ENCODE results near the gene CIB4.

The CIB4 gene

DNA sequence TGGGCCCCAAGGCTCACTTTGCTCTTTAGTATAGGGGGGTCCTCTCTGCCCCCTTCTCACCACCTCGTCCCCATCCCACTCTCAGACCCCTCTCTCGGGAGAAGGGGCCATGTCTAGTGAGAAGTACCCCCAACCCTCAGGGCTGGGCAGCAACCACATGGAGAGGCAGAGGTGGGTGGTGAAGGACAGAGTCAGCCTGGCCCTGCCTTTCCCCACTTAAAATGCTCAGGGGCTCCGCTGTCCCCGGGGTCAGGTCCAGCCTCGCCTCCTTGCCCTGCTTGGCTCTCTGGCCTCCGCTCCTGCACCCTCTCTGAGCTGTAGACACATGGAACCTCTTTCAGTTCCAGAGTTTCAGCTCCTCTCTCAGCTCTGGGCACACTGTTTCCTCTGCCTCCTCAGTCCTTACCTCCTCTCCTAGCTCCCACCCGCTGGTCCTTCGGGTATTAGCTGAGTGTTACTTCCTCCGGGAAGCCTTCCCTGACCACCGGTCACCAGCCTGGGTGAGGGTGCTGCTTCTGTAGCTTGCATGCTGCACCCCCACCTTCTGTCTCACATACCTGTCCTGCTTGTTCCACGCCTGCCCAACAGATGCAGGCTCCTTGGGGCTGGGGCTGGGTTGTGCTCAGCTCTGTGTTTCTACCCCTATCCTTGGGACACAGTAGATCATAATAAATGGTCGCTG lies 83.8 kb downstream of the CIB4 start:
- no peaks in the 10 kb centered on the region for H3K9me3 Mint-ChIP-seq
- no peak overlapping the region for H3K4me3 Mint-ChIP-seq
- no peaks in the 10 kb centered on the region for H3K36me3 Mint-ChIP-seq
- H3K27ac Mint-ChIP-seq: peak overlapping the region; percentile 8
- H3K27me3 Mint-ChIP-seq: peaks cover 23% of the 10 kb centered on the region
- peaks cover 4% of the 10 kb centered on the region for H3K4me1 Mint-ChIP-seq

DNA sequence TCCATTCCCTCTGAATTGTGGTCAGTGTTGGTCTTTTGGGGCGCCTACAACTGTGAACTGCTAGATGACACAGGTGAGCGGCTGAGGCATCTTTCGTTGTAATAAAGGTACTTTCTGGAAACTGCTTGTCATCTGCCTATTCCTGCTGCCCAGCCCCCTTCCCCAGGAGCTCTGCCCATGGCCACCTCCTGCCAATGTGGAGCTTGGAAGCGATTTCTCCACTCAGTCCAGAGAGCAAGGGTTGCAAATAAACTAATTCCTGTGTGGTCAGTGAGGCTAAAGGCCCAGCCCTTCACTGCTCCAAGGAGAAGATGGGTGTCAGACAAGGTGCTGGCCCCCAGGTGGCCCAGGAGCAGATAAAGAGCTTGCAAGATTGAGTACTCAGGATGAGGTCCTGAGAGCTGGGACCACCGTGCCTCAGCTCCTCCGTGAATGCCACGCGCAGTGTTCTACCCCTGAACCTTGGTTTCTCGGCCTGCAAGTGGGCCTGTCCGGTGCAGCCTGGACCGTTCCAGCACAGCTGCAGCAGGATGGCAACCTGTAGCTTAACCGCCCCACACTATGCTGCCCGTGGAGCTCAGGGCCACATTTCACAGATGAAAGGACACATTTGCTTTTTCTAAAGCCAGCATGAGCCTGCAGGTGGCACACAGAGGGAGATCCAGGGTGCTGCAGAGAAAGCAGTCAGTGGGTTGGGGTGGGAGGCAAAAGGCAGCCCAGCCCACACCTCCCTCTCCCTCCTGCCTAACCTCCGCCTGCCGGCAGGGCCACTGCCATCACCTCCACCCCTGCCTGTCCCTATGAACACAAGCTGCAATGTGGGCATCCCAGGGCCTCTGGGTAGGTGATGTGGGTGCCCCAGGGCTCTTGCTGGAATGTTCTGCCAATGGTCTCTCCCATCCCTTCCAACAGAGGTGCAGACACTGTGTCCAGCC lies 84.6 kb downstream of the CIB4 start:
- no peak overlapping the region for H3K4me3 Mint-ChIP-seq
- peaks cover 19% of the 10 kb centered on the region for H3K27me3 Mint-ChIP-seq
- no peaks in the 10 kb centered on the region for H3K36me3 Mint-ChIP-seq
- no peaks in the 10 kb centered on the region for H3K4me1 Mint-ChIP-seq
- no peaks in the 10 kb centered on the region for H3K9me3 Mint-ChIP-seq
- no peak overlapping the region for H3K27ac Mint-ChIP-seq

- Mint-ChIP-seq H3K36me3 (no peaks in the 10 kb centered on the region), H3K4me1 (no peaks in the 10 kb centered on the region), H3K27me3 (peaks cover 14% of the 10 kb centered on the region), H3K4me3 (no peak overlapping the region), H3K27ac (no peak overlapping the region), H3K9me3 (no peaks in the 10 kb centered on the region)
These were observed 85.7 kb downstream of the CIB4 start for GRCh38 chr2:26555246-26556133.

GRCh38 chr2:26552641-26553374 lies 88.4 kb downstream of the CIB4 start:
- Mint-ChIP-seq H3K4me3 (no peak overlapping the region), H3K9me3 (no peaks in the 10 kb centered on the region), H3K27ac (no peak overlapping the region), H3K36me3 (no peaks in the 10 kb centered on the region), H3K4me1 (no peaks in the 10 kb centered on the region), H3K27me3 (peaks cover 5% of the 10 kb centered on the region)

DNA sequence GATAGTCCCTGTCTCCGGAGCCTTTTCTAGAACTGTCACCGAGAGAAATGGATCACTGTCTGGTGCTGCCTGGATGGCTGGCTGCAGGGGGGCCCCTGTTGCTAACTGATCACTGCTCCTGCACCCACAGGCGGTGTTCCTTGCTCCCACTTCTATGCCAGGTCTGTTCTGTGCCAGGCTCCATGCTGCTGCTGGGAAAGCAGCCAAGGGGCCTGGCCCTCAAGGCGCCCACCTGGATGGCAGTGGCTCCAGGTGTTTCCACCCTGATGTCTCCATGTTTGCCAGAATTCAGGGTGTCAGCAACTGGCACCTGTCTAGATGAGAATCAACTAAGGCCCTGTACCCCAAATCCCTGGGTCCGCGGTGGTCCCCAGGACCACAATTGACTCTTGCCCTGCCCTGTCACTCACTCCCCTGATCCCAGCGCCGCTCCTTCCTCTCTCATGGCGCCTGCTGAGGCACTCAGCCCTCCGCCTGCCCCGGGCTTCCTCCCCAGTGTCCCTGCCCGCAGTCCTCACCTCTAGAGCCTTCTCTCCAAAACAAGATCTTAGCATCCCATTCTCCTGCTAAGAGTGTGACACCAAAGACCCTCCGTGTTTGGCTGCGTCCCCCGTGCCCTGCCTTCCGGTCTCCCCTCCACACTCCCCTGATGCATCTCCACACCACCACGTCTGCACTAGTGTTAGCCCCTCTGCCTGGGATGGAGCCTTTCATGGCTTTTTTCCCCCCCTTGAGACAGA lies 90.7 kb downstream of the CIB4 start:
- no peaks in the 10 kb centered on the region for H3K36me3 Mint-ChIP-seq
- H3K9me3 Mint-ChIP-seq: no peaks in the 10 kb centered on the region
- H3K4me3 Mint-ChIP-seq: no peak overlapping the region
- no peaks in the 10 kb centered on the region for H3K4me1 Mint-ChIP-seq
- no peak overlapping the region for H3K27ac Mint-ChIP-seq
- H3K27me3 Mint-ChIP-seq: no peaks in the 10 kb centered on the region

- Mint-ChIP-seq H3K36me3 (no peaks in the 10 kb centered on the region), H3K4me1 (no peaks in the 10 kb centered on the region), H3K27ac (no peak overlapping the region), H3K27me3 (no peaks in the 10 kb centered on the region), H3K9me3 (no peaks in the 10 kb centered on the region), H3K4me3 (no peak overlapping the region)
These were observed 98.3 kb downstream of the CIB4 start for GRCh38 chr2:26542676-26543505.

DNA sequence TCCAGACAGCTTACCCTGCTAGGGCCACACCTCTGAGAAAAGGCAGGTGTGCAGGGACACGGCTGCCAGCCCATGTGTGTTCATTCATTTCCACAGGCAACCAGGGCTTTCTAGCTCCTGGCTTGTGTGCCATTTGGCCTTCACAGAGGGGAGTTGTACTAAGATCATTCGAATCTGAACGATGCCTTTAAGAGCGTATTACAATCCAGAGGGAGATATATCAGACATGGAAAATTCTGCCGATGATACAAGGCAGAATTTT lies 99.0 kb downstream of the CIB4 start:
- Mint-ChIP-seq H3K27ac (no peak overlapping the region), H3K4me1 (no peaks in the 10 kb centered on the region), H3K4me3 (no peak overlapping the region), H3K36me3 (no peaks in the 10 kb centered on the region), H3K9me3 (no peaks in the 10 kb centered on the region), H3K27me3 (no peaks in the 10 kb centered on the region)

DNA sequence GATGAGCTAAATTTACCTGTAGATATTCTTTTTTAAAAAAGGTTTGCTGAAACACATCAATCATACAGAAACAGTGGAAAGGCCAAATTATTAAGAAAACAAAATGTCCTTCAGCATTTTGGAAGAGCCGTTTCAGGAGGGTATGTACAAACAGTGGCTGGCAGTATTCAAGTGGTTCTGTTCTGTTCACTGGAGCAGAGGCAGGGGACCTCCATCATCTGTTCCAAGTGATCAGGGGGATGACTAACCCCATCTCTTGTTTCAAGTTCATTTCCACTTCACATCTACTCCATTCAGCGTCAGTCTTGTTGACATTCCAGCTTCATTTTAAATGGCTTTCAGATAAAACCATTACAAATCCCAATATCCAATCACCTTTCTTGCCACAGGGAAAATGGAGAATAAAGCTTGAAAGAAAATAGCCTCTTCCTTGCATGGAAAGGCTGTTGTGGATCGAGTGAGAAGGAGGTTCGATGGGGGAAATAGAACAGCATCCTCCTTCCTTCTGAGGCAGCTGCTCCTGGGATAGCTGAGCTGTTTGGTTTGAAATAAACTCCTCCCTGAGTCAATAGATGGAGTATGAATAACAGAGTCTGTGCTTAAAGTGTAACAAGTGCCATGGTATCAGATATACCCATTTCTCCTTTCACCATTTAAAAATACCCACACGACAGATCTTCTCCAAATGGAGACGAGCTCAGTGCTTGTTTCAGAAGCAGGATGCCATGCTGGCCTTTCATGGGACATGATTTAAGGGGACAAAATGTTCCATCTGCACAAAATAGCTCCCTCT lies 99.6 kb downstream of the CIB4 start:
- no peak overlapping the region for H3K27ac Mint-ChIP-seq
- H3K27me3 Mint-ChIP-seq: no peaks in the 10 kb centered on the region
- H3K9me3 Mint-ChIP-seq: no peaks in the 10 kb centered on the region
- no peaks in the 10 kb centered on the region for H3K36me3 Mint-ChIP-seq
- no peak overlapping the region for H3K4me3 Mint-ChIP-seq
- H3K4me1 Mint-ChIP-seq: no peaks in the 10 kb centered on the region

- no peaks in the 10 kb centered on the region for H3K4me1 Mint-ChIP-seq
- H3K4me3 Mint-ChIP-seq: no peak overlapping the region
- no peaks in the 10 kb centered on the region for H3K9me3 Mint-ChIP-seq
- no peaks in the 10 kb centered on the region for H3K36me3 Mint-ChIP-seq
- H3K27ac Mint-ChIP-seq: no peak overlapping the region
- H3K27me3 Mint-ChIP-seq: no peaks in the 10 kb centered on the region
These were observed 100.2 kb downstream of the CIB4 start for GRCh38 chr2:26540961-26541360.

GRCh38 chr2:26540306-26540705 lies 100.9 kb downstream of the CIB4 start:
- Mint-ChIP-seq H3K9me3 (no peaks in the 10 kb centered on the region), H3K27me3 (no peaks in the 10 kb centered on the region), H3K4me3 (no peak overlapping the region), H3K27ac (no peak overlapping the region), H3K36me3 (no peaks in the 10 kb centered on the region), H3K4me1 (no peaks in the 10 kb centered on the region)

DNA sequence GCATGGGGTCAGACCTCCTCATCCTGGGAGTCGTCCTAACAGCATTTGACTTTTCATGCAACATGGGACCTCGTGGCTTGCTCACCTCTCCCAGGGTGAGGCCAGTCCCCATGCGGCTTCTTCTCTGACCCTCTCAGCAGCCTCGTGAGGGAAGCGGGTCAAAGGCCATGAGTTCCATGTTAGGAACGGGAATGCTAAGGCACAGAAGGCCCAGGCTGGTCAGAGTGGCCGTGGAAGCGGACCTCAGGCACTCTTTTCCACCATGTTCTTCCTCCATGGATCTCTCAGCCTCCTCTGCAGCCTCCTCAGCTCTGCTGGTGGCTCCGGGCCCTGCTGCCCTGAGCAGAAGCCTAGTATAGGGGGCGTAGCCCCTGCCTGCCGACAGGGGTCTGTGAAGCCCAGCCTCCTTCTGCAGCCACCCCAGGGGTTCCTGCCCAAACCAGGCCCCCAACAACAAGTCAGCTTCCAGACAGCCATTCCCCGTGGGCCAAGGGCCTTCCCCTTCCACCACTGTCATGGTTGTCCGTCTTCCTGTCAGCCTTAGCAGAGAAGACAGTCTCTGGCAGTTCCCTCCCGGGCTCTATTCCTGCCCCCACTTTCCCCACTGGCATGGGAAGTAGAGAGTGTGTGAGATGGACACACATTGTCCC lies 103.2 kb downstream of the CIB4 start:
- no peaks in the 10 kb centered on the region for H3K27me3 Mint-ChIP-seq

GRCh38 chr2:26537069-26537825 lies 103.9 kb downstream of the CIB4 start:
- Mint-ChIP-seq H3K27ac (no peak overlapping the region), H3K4me3 (no peak overlapping the region), H3K9me3 (no peaks in the 10 kb centered on the region), H3K27me3 (no peaks in the 10 kb centered on the region), H3K36me3 (no peaks in the 10 kb centered on the region), H3K4me1 (no peaks in the 10 kb centered on the region)

More for the DNA sequence above, 103.2 kb downstream of the CIB4 start:
- H3K27ac Mint-ChIP-seq: no peak overlapping the region
- no peaks in the 10 kb centered on the region for H3K36me3 Mint-ChIP-seq
- H3K9me3 Mint-ChIP-seq: no peaks in the 10 kb centered on the region
- H3K4me1 Mint-ChIP-seq: no peaks in the 10 kb centered on the region
- H3K4me3 Mint-ChIP-seq: no peak overlapping the region

All from activated naive CD4-positive, alpha-beta T cell treated with anti-CD3 and anti-CD28 coated beads, Interleukin-2, amount 50 U/mL, for 24 hours (primary cell).